Prostate gland (tissue), 2 donors: Measurements from ENCODE around the gene TMPRSS6.

ENCODE experiments used
- POLR2A ChIP-seq: fragments of 450-650 bp; IDR thresholded peaks from one replicate; pipeline ENCODE4 v1.6.1; 2016; ENCODE audit warnings: antibody characterized with exemption, mild to moderate bottlenecking
- POLR2AphosphoS5 ChIP-seq: sonication (generic); formaldehyde crosslinking; IDR thresholded peaks from one replicate; pipeline ENCODE4 v1.6.1; 2017; ENCODE audit warnings: antibody characterized with exemption
- TF ChIP-seq, protein P1 (sequence below), 4 experiments: fragments of 200-600 bp in 2 of 4; fragments of 450-650 bp in 2 of 4; sonication (generic) in 2 of 4; IDR thresholded peaks; 1 replicate in 3 of 4; 2 replicates in 1 of 4; pipeline ENCODE4 v1.5.1; 2016 to 2019; ENCODE audit warnings: antibody characterized with exemption in 4 of 4, mild to moderate bottlenecking in 2 of 4, moderate library complexity in 2 of 4

DNA sequence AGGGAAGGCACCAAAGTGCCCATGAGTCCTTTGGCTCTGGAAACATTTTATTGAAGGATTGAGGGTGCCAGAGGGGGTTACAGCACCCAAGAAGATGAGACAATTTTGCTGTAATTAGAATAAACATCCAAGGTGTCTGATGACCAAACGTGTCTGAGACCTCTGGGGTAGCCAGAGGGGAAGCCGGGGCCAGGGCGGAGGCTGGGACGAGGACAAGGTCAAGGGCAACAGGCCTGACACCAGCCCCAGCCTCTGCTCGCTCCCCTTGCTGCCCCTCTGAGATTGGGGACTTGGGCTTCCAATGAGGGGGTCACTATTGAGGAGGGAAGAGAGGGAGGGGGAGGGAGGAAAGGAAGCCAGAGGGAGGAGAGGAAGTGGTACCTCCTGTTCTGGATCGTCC is 25.6 kb downstream of the TMPRSS6 start:
- TF ChIP-seq, protein P1, sequence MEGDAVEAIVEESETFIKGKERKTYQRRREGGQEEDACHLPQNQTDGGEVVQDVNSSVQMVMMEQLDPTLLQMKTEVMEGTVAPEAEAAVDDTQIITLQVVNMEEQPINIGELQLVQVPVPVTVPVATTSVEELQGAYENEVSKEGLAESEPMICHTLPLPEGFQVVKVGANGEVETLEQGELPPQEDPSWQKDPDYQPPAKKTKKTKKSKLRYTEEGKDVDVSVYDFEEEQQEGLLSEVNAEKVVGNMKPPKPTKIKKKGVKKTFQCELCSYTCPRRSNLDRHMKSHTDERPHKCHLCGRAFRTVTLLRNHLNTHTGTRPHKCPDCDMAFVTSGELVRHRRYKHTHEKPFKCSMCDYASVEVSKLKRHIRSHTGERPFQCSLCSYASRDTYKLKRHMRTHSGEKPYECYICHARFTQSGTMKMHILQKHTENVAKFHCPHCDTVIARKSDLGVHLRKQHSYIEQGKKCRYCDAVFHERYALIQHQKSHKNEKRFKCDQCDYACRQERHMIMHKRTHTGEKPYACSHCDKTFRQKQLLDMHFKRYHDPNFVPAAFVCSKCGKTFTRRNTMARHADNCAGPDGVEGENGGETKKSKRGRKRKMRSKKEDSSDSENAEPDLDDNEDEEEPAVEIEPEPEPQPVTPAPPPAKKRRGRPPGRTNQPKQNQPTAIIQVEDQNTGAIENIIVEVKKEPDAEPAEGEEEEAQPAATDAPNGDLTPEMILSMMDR (IDR thresholded peaks at IDR 0.05) = no peak
- TF ChIP-seq POLR2A (no peak), POLR2AphosphoS5 (no peak)
